Heart left ventricle (tissue), 16 donors: ENCODE data around the gene PIP5K1A. TPM values are rescaled to one million over a fixed set of nuclear protein-coding genes. Genes with fewer than 3 reads are reported as not detected.
"Not testable (repeated sequence)": the region's sequence is repeated elsewhere in the genome, so short reads cannot be mapped to it uniquely, and the experiment has no call there.

ENCODE experiments used
- ATAC-seq, 4 donors: fragments of 200-7000 bp; cut with Tn5 transposase; one replicate each; pipeline ENCODE4 v1.9.1; 2020 to 2022; ENCODE audit warnings: moderate library complexity in 4 of 4, mild to moderate bottlenecking in 3 of 4, moderate number of reproducible peaks in 1 of 4
- DNase-seq, 5 donors: peaks; one replicate each; pipeline ENCODE4 v3.0.0-alpha.2; 2020
- H3K27ac ChIP-seq, 12 donors: fragments of 200-600 bp; sonication (generic) in 4 of 12; one replicate each; pipeline versions ENCODE4 v1.5.0 to v1.8.0; 2016 to 2022; ENCODE audit warnings: mild to moderate bottlenecking in 2 of 12
- H3K27me3 ChIP-seq, 9 donors: fragments of 200-600 bp; sonication (generic) in 2 of 9; one replicate each; pipeline versions ENCODE4 v1.5.1 to v1.8.0; 2016 to 2022; ENCODE audit warnings: mild to moderate bottlenecking in 3 of 9
- H3K36me3 ChIP-seq, 9 donors: fragments of 200-600 bp; sonication (generic) in 2 of 9; one replicate each; pipeline versions ENCODE4 v1.5.0 to v1.8.0; 2018 to 2022; ENCODE audit warnings: mild to moderate bottlenecking in 2 of 9
- H3K4me1 ChIP-seq, 12 donors: fragments of 200-600 bp; sonication (generic) in 4 of 12; one replicate each; pipeline versions ENCODE4 v1.5.0 to v1.8.0; 2016 to 2022; ENCODE audit warnings: mild to moderate bottlenecking in 3 of 12
- H3K4me3 ChIP-seq, 12 donors: fragments of 200-600 bp; sonication (generic) in 4 of 12; one replicate each; pipeline versions ENCODE4 v1.5.0 to v1.8.0; 2017 to 2022; ENCODE audit warnings: mild to moderate bottlenecking in 9 of 12, moderate library complexity in 4 of 12
- H3K9me3 ChIP-seq, 12 donors: fragments of 200-600 bp; sonication (generic) in 4 of 12; one replicate each; pipeline versions ENCODE4 v1.5.0 to v1.8.0; 2016 to 2022; ENCODE audit warnings: mild to moderate bottlenecking in 1 of 12
- CTCF ChIP-seq, 12 donors: fragments of 200-600 bp; sonication (generic) in 4 of 12; IDR thresholded peaks; one replicate each; pipeline versions ENCODE4 v1.5.0 to v1.8.0; 2018 to 2022; ENCODE audit warnings: antibody characterized with exemption in 12 of 12, mild to moderate bottlenecking in 5 of 12
- POLR2A ChIP-seq, 2 donors: fragments of 450-650 bp; IDR thresholded peaks; one replicate each; pipeline ENCODE4 v1.6.1; 2017; ENCODE audit warnings: antibody characterized with exemption in 2 of 2, mild to moderate bottlenecking in 2 of 2, moderate library complexity in 2 of 2
- WGBS, 4 donors: extraction: QIAGEN DNeasy Blood & Tissue Kit in 2 of 4; methylation state at CpG; one replicate each; pipeline versions ENCODE4 v1.1.5 to v1.1.7; 2013 to 2018; 5-methylcytosine and 5-hydroxymethylcytosine counted together
- intact Hi-C, 10 donors: fragments of 100-400 bp; cut with DNase I; formaldehyde crosslinking; loops; one replicate each; pipeline versions ENCODE4 v1.11.1 to v1.14.2; 2022
- polyA plus RNA-seq, 2 donors: library from polyadenylated mRNA; stranded (reverse); fragments of 200-250 nt; gene quantifications; one replicate each; pipeline ENCODE4 v1.2.3, GENCODE V29; 2013
- total RNA-seq, 9 donors: library from RNA; depleted of rRNA in 2 of 9; stranded (reverse); fragments of >200 nt in 2 of 9; fragmentation: NEBNext Ultra II Directional in 3 of 9; extraction: Animal tissue kit (Norgen Biotek cat#: 25700) in 3 of 9; gene quantifications; one replicate each; pipeline versions ENCODE4 v1.1.0 to v1.2.4, GENCODE V29; 2016 to 2023
- donor health status: ischemic (EF 13 %, LVEDD 7.1; RV severe dilation, severe dysfunction).
- donor health status: healthy with polysubstance abuse.
- donor health status: DM: no; HTN: yes; CAD: no.
- donor health status: DM: no; HTN: no; CAD: no.
- donor health status: ischemic (EF 25% LVEDD 6.9; RV normal size, moderate dysfunction).
- donor health status: ischemic (EF 25% LVEDD 5.7; RV mildly dilated, moderate dysfunction).
- donor health status: healthy.
- donor health status: DM: yes; HTN: yes; CAD: no.
- donor health status: ischemic (EF 35%, LVEDD 5.7; RV mildly dilated, moderate dysfunction).
- donor health status: nonischemic (EF 11% LVEDD 7.7; RV severe dilation, severe dysfunction).
- donor health status: DM: yes; HTN: yes; CAD: no.
- donor health status: PGD.
- donor health status: ischemic (EF 29% LVEDD 5.4; RV normal size, mild dysfunction).
- donor health status: nonischemic (EF 23%, LVEDD 6.1; RV moderate dilation, normal function).

The PIP5K1A gene
- total and polyA plus RNA-seq, 11 donors, result 20.5 to 48.8 (median 36.5) TPM

- TF ChIP-seq CTCF (IDR thresholded peaks at IDR 0.05), result no peak
- TF ChIP-seq POLR2A (IDR thresholded peaks at IDR 0.05), result no peak
- ATAC-seq (no peak), DNase-seq (no peak)
- H3K27ac ChIP-seq, result no peak overlapping the region
- no peak overlapping the region for H3K4me3 ChIP-seq
- intact Hi-C loops, result no loop called here
- no peaks in the 10 kb centered on the region for H3K27me3 ChIP-seq
- no peaks in the 10 kb centered on the region for H3K9me3 ChIP-seq
- peaks cover 0 to 15% (median 10%) of the 10 kb centered on the region in 9 donors for H3K36me3 ChIP-seq
- WGBS, 4 donors, result 62 to 80% (median 76%) methylated on average over 3 of the region's 3 CpGs
- peaks cover 0 to 29% (median 4%) of the 10 kb centered on the region in 12 donors for H3K4me1 ChIP-seq
Observed at GRCh38 chr1:151273924-151274466, 75.6 kb downstream of the PIP5K1A start.

- WGBS, 4 donors, result 86 to 92% (median 88%) methylated on average over 5 of the region's 5 CpGs
- H3K36me3 ChIP-seq, H3K9me3 ChIP-seq, DNase-seq, H3K27me3 ChIP-seq, H3K27ac ChIP-seq, intact Hi-C loops, H3K4me3 ChIP-seq, ATAC-seq: not testable (repeated sequence)
- H3K4me1 ChIP-seq, result peaks cover 0 to 29% (median 4%) of the 10 kb centered on the region in 12 donors
Observed at GRCh38 chr1:151275341-151275740, 77.0 kb downstream of the PIP5K1A start.

- Histone ChIP-seq H3K9me3 (no peaks in the 10 kb centered on the region), H3K27ac (peak overlapping the region in 1 of 12 donors; percentile 32), H3K27me3 (no peaks in the 10 kb centered on the region), H3K36me3 (peaks cover 0 to 4% (median 0%) of the 10 kb centered on the region in 9 donors), H3K4me1 (peaks cover 0 to 35% (median 3%) of the 10 kb centered on the region in 12 donors), H3K4me3 (no peak overlapping the region)
- WGBS, 4 donors, result 63 to 73% (median 69%) methylated on average over 2 of the region's 2 CpGs
- TF ChIP-seq CTCF (IDR thresholded peaks at IDR 0.05) (no peak), POLR2A (IDR thresholded peaks at IDR 0.05) (no peak)
- no peak for ATAC-seq
- DNase-seq, result no peak
- intact Hi-C loops, result no loop called here
Observed at GRCh38 chr1:151277249-151277648, 78.9 kb downstream of the PIP5K1A start.

- Histone ChIP-seq H3K9me3 (no peaks in the 10 kb centered on the region), H3K4me1 (peaks cover 0 to 44% (median 14%) of the 10 kb centered on the region in 12 donors), H3K27me3 (no peaks in the 10 kb centered on the region), H3K36me3 (peaks cover 0 to 17% (median 8%) of the 10 kb centered on the region in 9 donors), H3K4me3 (peak overlapping the region; percentile 71 to 98 (median 86)), H3K27ac (peak overlapping the region; percentile 92 to 100 (median 98))
- intact Hi-C loops, result loop anchor here in 1 of 10 donors (1.0 to 5.0 kb wide), 3 partner anchors 27 to 66 kb away; partner anchors contain the start of genes PI4KB, PSMD4 and RFX5
- peak; percentile 96 to 98 (median 97) for DNase-seq
- peak in 1 of 2 donors; percentile 60 for TF ChIP-seq POLR2A (IDR thresholded peaks at IDR 0.05)
- peak; percentile 24 to 65 (median 40) for TF ChIP-seq CTCF (IDR thresholded peaks at IDR 0.05)
- WGBS, 4 donors, result 0% methylated on average over 35 to 48 of the region's 48 CpGs
- peak; percentile 81 to 89 (median 86) for ATAC-seq
Observed at GRCh38 chr1:151281225-151281968, 83.0 kb downstream of the PIP5K1A start.
